GM21447 (cell line): Measurements from ENCODE around the gene PLP1.
"Not testable (repeated sequence)": the region's sequence is repeated elsewhere in the genome, so short reads cannot be mapped to it uniquely, and the experiment has no call there.

Experiments used
- ATAC-seq: cut with Tn5 transposase; IDR thresholded peaks from one replicate; pipeline ENCODE4 v1.9.1; 2021; ENCODE audit not compliant: unreplicated experiment

PLP1 gene

DNA sequence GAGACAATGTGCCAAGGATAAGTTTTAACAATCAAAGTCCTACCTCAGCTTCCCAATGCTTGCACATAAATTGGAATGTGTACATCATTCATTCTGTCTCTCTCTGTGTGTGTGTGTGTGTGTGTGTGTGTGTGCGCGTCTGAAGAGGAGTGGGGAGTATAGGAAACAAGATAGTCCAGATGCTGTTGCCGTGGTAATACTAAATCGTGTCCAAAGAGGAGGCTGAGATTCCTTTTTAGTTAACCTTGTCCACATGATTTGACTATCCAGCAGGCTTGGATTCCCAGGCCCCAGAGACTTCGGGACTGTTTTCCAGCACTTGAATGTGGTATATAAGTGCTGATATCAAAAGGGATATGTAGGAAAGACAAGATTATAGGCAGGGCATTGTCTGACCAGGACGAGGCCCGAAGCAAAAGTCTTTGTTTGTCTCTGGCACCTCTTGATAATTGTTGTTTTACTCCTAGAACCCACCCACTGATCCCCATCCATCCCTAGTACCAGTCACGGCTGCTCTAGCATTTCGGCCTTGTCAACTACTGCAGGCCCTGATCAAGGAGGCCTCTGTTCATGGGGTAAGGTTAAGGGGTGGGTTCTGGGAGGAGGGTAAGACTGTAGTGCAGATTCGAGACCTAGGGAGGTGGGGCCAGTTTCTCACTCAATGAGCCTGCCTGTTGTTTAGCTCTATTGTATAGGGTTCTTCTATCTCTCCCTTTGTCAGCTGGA, 3.9 kb downstream of the PLP1 start:
- no peak for ATAC-seq

- ATAC-seq = no peak
Observed at GRCh38 chrX:103781062-103781402, 4.4 kb downstream of the PLP1 start.

GRCh38 chrX:103781706-103782105, 5.1 kb downstream of the PLP1 start:
- no peak for ATAC-seq

- no peak for ATAC-seq
Observed at GRCh38 chrX:103782640-103783039, 6.0 kb downstream of the PLP1 start.

GRCh38 chrX:103783196-103783595, 6.6 kb downstream of the PLP1 start:
- ATAC-seq = no peak

DNA sequence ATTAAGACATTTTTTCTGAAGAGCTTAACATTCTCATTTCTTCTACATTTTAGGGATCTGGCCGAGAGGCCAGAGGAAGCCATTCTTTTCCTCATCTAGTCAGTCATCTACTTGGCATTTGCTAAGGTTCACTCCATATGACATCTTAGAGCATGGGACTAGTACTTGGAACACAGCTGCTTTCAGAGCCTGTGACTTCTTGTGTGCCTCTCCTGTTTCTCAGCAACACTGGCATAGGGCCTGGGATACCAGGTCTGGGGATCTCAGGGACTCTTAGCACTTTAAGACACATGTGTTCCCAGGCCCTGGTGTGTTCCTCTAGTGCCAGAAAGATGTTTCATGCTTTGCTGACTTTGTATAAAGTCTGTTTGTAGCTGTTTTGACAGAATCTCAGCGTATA, 7.3 kb downstream of the PLP1 start:
- ATAC-seq = no peak

DNA sequence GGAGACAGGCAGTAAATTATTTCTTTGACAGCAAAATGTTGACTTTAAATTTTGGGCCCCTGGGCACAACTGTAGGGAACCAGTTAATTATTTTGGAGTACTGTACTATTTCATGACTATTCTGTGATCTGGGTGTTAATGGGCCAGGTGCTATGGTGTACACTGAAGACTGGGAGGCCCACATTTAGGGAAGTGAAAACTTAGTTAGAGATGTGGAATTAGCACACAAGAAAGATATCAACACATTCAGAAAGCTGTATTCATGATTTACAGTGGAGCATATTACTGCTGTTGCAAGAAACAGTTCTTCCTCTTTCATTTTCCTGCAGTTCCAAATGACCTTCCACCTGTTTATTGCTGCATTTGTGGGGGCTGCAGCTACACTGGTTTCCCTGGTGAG, 12.4 kb downstream of the PLP1 start:
- ATAC-seq = peak; percentile 82

DNA sequence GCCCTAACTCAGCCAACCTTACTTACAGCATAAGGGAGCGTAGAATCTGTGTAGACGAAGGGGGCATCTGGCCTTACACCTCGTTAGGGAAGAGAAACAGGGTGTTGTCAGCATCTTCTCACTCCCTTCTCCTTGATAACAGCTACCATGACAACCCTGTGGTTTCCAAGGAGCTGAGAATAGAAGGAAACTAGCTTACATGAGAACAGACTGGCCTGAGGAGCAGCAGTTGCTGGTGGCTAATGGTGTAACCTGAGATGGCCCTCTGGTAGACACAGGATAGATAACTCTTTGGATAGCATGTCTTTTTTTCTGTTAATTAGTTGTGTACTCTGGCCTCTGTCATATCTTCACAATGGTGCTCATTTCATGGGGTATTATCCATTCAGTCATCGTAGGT, 14.6 kb downstream of the PLP1 start:
- no peak for ATAC-seq

DNA sequence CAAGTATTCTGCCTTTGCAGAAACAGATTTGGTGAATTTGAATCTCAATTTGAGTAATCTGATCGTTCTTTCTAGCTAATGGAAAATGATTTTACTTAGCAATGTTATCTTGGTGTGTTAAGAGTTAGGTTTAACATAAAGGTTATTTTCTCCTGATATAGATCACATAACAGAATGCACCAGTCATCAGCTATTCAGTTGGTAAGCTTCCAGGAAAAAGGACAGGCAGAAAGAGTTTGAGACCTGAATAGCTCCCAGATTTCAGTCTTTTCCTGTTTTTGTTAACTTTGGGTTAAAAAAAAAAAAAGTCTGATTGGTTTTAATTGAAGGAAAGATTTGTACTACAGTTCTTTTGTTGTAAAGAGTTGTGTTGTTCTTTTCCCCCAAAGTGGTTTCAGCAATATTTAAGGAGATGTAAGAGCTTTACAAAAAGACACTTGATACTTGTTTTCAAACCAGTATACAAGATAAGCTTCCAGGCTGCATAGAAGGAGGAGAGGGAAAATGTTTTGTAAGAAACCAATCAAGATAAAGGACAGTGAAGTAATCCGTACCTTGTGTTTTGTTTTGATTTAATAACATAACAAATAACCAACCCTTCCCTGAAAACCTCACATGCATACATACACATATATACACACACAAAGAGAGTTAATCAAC, 15.3 kb downstream of the PLP1 start:
- no peak for ATAC-seq

DNA sequence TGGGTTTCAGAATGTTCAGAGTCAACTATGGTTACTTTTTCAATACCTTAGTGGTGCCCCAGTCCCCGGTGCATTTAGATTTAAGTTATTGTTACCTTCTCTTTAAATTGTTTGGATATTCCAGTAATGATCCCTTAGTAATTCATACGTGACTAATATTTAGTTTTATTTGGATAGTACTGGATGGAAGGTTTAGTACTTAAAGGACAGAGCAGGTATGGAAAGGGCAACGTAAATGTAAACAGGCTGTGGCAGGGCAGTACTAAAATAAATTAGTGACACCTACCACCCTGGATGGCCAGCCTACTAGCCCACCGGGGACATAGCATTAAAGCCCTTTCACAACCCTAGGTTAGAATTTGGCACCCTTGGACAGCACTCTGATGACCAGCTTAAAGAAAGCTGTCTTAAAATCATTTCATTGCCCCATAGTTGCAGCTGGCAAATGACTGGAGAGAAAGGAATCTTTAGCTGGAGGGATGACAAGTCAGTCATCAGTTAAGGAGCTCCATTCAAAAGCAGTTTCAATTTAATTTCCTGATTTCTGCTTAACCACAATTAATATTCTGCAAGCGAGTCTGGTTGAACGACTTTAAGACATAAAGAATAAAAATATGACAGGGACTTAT, 16.4 kb downstream of the PLP1 start:
- no peak for ATAC-seq

DNA sequence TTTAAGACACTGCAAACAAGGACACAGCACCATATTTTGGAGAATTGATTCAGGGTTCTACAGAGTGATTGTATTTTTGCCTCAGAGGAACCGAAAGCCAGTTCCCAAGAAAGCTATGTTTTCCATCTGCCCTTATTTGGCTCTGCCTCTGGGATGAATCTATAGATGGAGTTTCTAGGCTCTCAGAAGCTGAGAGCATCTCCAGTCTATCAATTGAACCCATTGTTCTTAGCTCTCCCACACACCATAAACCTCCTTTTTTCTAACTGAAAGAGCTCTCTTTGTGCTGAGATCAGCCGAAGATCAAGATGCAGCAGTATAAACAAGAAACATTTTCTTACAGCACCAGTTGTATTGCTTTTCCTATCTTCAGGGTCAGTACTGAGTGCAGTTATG, 16.9 kb downstream of the PLP1 start:
- ATAC-seq = no peak

- no peak for ATAC-seq
Observed at GRCh38 chrX:103794119-103794518, 17.5 kb downstream of the PLP1 start.

DNA sequence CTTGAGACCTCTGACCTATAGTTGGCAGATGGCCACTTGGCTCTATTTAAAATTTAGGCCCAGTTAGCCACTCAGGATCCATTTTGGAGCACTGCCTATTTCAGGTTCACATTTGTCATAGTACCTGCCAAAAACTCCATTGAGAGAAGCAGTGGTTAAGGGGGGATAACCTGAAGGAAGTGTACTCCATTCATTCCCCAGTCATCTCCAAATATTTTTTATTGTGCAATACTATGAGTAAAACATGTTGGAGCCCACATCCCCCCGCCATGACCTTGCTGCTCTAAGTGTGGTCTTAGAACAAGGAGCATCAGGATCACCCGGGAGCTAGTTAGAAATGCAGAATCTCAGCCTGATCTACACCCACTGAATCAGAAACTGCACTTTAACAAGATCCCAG, 21.1 kb downstream of the PLP1 start:
- ATAC-seq = no peak

DNA sequence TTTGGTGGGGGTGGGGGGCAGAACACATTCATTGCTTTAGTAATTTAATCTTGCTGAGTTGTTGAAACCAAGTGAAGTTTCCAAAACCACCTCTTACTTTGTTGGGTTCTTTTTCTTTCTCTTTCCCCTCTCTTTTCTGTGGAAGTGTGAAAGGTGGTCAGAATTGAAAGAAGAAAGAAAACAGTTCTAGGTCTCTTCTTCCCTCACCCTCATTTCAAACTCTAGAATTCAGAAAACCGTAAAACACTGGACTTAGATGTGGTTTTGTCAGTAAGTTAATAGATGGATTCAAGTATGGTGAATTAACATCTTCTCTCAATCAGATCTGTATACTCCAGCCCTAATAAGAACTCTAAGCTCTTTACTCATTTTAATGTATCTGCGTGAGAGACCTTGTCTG, 23.7 kb downstream of the PLP1 start:
- ATAC-seq = no peak

DNA sequence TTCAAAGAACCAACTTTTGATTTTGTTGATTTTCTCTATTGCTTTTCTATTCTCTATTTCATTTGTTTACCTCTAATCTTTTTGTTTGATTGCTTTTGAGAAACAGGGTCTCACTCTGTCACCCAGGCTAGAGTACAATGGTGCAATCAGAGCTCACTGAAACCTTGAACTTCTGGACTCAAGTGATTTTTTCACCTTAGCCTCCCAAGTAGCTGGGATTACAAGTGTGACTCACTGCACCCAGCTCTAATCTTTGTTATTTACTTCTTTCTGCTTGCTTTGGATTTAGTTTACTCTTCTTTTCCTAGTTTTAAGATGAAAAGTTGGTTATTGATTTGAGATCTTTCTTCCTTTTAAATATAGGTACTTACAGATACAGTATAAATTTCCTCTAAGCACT, 29.2 kb downstream of the PLP1 start:
- no peak for ATAC-seq

GRCh38 chrX:103806862-103807474, 30.3 kb downstream of the PLP1 start:
- no peak for ATAC-seq

- no peak for ATAC-seq
Observed at GRCh38 chrX:103811858-103812257, 35.2 kb downstream of the PLP1 start.

DNA sequence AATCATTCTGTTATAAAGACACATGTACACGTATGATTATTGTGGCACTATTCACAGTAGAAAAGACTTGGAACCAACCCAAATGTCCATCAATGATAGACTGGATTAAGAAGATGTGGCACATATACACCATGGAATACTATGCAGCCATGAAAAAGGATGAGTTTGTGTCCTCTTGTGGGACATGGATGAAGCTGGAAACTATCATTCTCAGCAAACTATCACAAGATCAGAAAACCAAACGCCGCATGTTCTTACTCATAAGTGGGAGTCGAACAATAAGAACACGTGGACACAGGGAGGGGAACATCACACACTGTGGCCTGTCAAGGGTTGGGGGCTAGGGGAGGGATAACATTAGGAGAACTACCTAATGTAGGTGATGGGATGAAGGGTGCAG, 40.5 kb downstream of the PLP1 start:
- ATAC-seq = not testable (repeated sequence)

GRCh38 chrX:103817502-103817901, 40.9 kb downstream of the PLP1 start:
- no peak for ATAC-seq

- no peak for ATAC-seq
Observed at GRCh38 chrX:103818842-103819619, 42.4 kb downstream of the PLP1 start.

DNA sequence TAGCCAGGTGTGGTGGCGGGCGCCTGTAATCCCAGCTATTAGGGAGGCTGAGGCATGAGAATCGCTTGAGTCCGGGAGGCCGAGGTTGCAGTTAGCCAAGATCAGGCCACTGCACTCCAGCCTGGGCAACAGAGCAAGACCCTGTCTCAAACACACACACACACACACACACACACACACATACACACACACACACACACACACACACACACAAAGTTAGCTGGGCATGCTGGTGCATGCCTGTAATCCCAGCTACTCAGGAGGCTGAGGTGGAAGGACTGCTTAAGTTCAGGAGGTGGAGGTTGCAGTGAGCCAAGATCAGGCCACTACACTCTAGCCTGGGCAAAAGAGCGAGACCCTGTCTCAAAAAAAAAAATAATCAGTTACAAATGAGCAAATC, 44.2 kb downstream of the PLP1 start:
- ATAC-seq = not testable (repeated sequence)
